Progenitor cell of endocrine pancreas (in vitro differentiated cells): ENCODE results near the gene WDR72. TPM values are rescaled to one million over a fixed set of nuclear protein-coding genes. Genes with fewer than 3 reads are reported as not detected.

Source experiments
- DNase-seq: peaks from one replicate; pipeline ENCODE4 v3.0.0; 2021; ENCODE audit warnings: low spot score; ENCODE audit not compliant: unreplicated experiment
- H3K27ac Mint-ChIP-seq: 2 replicates; pipeline ENCODE4 v1.8.0; 2021; ENCODE audit warnings: mild to moderate bottlenecking, moderate library complexity, mixed read lengths
- H3K27me3 Mint-ChIP-seq: 2 replicates; pipeline ENCODE4 v1.8.0; 2021; ENCODE audit warnings: mixed read lengths
- H3K36me3 Mint-ChIP-seq: 2 replicates; pipeline ENCODE4 v1.8.0; 2022; ENCODE audit warnings: mixed read lengths; ENCODE audit not compliant: insufficient read depth
- H3K4me1 Mint-ChIP-seq: 2 replicates; pipeline ENCODE4 v1.8.0; 2021; ENCODE audit warnings: low read depth, mixed read lengths
- H3K4me3 Mint-ChIP-seq: 2 replicates; pipeline ENCODE4 v1.8.0; 2021; ENCODE audit warnings: low read depth, mild to moderate bottlenecking, moderate library complexity, mixed read lengths
- H3K9me3 Mint-ChIP-seq: 2 replicates; pipeline ENCODE4 v1.8.0; 2021; ENCODE audit warnings: low read depth, mixed read lengths
- CTCF ChIP-seq: fragments of 200-600 bp; sonication (generic); IDR thresholded peaks from one replicate; pipeline ENCODE4 v1.5.0; 2021; ENCODE audit warnings: antibody characterized with exemption, mild to moderate bottlenecking; ENCODE audit not compliant: unreplicated experiment
- total RNA-seq: library from RNA; stranded (reverse); gene quantifications from 2 replicates; pipeline ENCODE4 v1.2.1, GENCODE V29; 2021

The WDR72 gene
- total RNA-seq, 1 donor from 2014 or later, result 26.6 TPM

- Mint-ChIP-seq H3K4me1 (peaks cover 14% of the 10 kb centered on the region), H3K4me3 (no peak overlapping the region), H3K27ac (no peak overlapping the region)
These were observed 177.9 kb downstream of the WDR72 start for GRCh38 chr15:53581513-53581912.

GRCh38 chr15:53580366-53580765 lies 179.1 kb downstream of the WDR72 start:
- Mint-ChIP-seq H3K4me3 (no peak overlapping the region), H3K27ac (no peak overlapping the region)

More at GRCh38 chr15:53581513-53581912, 177.9 kb downstream of the WDR72 start:
- Mint-ChIP-seq H3K9me3 (peaks cover 7% of the 10 kb centered on the region), H3K36me3 (peaks cover 6% of the 10 kb centered on the region), H3K27me3 (no peaks in the 10 kb centered on the region)
- no peak for TF ChIP-seq CTCF
- DNase-seq, result no peak

GRCh38 chr15:53576841-53577240 lies 182.6 kb downstream of the WDR72 start:
- no peak overlapping the region for H3K27ac Mint-ChIP-seq
- H3K36me3 Mint-ChIP-seq, result peaks cover 2% of the 10 kb centered on the region
- DNase-seq, result no peak
- H3K27me3 Mint-ChIP-seq, result no peaks in the 10 kb centered on the region
- peaks cover 12% of the 10 kb centered on the region for H3K4me1 Mint-ChIP-seq
- no peaks in the 10 kb centered on the region for H3K9me3 Mint-ChIP-seq
- TF ChIP-seq CTCF, result no peak
- H3K4me3 Mint-ChIP-seq, result no peak overlapping the region

More at GRCh38 chr15:53580366-53580765, 179.1 kb downstream of the WDR72 start:
- no peak for TF ChIP-seq CTCF
- Mint-ChIP-seq H3K4me1 (peaks cover 12% of the 10 kb centered on the region), H3K9me3 (peaks cover 4% of the 10 kb centered on the region), H3K27me3 (no peaks in the 10 kb centered on the region), H3K36me3 (no peaks in the 10 kb centered on the region)
- no peak for DNase-seq

GRCh38 chr15:53573091-53573490 lies 186.4 kb downstream of the WDR72 start:
- Mint-ChIP-seq H3K36me3 (peaks cover 19% of the 10 kb centered on the region), H3K4me3 (no peak overlapping the region), H3K27ac (no peak overlapping the region), H3K4me1 (peaks cover 5% of the 10 kb centered on the region), H3K27me3 (no peaks in the 10 kb centered on the region), H3K9me3 (peaks cover 14% of the 10 kb centered on the region)
- DNase-seq, result no peak
- TF ChIP-seq CTCF, result no peak

GRCh38 chr15:53569751-53570480 lies 189.5 kb downstream of the WDR72 start:
- Mint-ChIP-seq H3K4me3 (no peak overlapping the region), H3K27me3 (no peaks in the 10 kb centered on the region), H3K4me1 (peaks cover 9% of the 10 kb centered on the region), H3K9me3 (peaks cover 14% of the 10 kb centered on the region), H3K27ac (no peak overlapping the region), H3K36me3 (peaks cover 19% of the 10 kb centered on the region)
- DNase-seq, result no peak
- TF ChIP-seq CTCF, result no peak
